AG04450 (cell line): ENCODE data around the gene CCDC88C. TPM values are rescaled to one million over a fixed set of nuclear protein-coding genes. Genes with fewer than 3 reads are reported as not detected.

Experiments used
- CTCF ChIA-PET: fragments of 300-600, 350-600 bp; formaldehyde crosslinking; extraction: SDS; loops from one replicate; lab custom pipeline; 2022; ENCODE audit warnings: antibody characterized with exemption, inconsistent platforms; lab: Charles Lee
- POLR2A ChIA-PET: fragments of 350-600 bp; formaldehyde crosslinking; extraction: SDS; loops from one replicate; lab custom pipeline; 2021; ENCODE audit warnings: antibody characterized with exemption, inconsistent platforms; lab: Yijun Ruan, JAX
- DNase-seq: peaks from one replicate; pipeline ENCODE4 v3.0.0-alpha.2; 2011; ENCODE audit warnings: low read depth, low spot score
- H3K27ac ChIP-seq: one replicate; pipeline ENCODE4 v1.5.1; 2012; ENCODE audit warnings: low read depth, low read length, control low read depth
- H3K27me3 ChIP-seq: one replicate; pipeline ENCODE4 v1.6.0; 2012; ENCODE audit warnings: low read length; ENCODE audit not compliant: control insufficient read depth, insufficient read depth
- H3K4me3 ChIP-seq: 2 replicates; pipeline ENCODE4 v1.5.1; 2011; ENCODE audit warnings: mild to moderate bottlenecking, low read depth, low read length, control low read depth
- H3K9me3 ChIP-seq: 2 replicates; pipeline ENCODE4 v1.5.1; 2012; ENCODE audit warnings: low read length; ENCODE audit not compliant: control insufficient read depth, insufficient read depth
- polyA plus RNA-seq: library from polyadenylated mRNA; depleted of rRNA; stranded (reverse); fragments of >200 nt; gene quantifications from 2 replicates; pipeline ENCODE4 v1.2.3, GENCODE V29; 2011
- TF ChIP-seq, protein P1 (sequence below): IDR thresholded peaks from 2 replicates; pipeline ENCODE4 v1.5.1; 2011; ENCODE audit warnings: low read depth, low read length, control low read depth, inconsistent platforms

The CCDC88C gene
- polyA plus RNA-seq, 1 experiment, result 0.01 TPM

DNA sequence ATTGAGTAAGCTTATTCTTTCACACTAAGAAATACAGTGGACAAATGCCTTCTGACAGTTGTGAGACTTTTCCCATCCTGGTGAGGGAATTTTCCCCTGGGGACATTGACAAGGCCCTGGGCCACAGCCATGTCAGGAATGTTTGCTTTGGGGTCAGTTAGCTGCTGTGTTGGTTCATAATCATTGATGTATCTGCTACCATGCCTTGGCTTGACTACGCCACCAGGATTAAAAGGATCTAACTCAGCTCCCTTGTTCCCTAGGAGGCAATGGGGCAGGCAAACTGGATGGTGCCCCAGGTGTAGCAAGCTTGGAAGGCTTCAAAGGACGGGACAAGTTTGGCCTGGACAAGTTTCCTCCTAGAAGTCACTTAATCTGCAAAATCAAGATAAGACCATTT lies 3.1 kb upstream of the CCDC88C start:
- no peaks in the 10 kb centered on the region; the same call in 1 of the 2 replicates for H3K9me3 ChIP-seq
- ChIA-PET CTCF (interaction anchor here (0.5 to 5.7 kb wide), 3 partner anchors 33 to 114 kb away, joined by 3 to 92 read pairs (median 3); no protein-coding TSS in a partner anchor), POLR2A (no interaction called here)
- no peak overlapping the region for H3K27ac ChIP-seq
- DNase-seq, result no peak
- TF ChIP-seq, protein P1, sequence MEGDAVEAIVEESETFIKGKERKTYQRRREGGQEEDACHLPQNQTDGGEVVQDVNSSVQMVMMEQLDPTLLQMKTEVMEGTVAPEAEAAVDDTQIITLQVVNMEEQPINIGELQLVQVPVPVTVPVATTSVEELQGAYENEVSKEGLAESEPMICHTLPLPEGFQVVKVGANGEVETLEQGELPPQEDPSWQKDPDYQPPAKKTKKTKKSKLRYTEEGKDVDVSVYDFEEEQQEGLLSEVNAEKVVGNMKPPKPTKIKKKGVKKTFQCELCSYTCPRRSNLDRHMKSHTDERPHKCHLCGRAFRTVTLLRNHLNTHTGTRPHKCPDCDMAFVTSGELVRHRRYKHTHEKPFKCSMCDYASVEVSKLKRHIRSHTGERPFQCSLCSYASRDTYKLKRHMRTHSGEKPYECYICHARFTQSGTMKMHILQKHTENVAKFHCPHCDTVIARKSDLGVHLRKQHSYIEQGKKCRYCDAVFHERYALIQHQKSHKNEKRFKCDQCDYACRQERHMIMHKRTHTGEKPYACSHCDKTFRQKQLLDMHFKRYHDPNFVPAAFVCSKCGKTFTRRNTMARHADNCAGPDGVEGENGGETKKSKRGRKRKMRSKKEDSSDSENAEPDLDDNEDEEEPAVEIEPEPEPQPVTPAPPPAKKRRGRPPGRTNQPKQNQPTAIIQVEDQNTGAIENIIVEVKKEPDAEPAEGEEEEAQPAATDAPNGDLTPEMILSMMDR, result no peak
- H3K27me3 ChIP-seq, result peaks cover 22% of the 10 kb centered on the region
- H3K4me3 ChIP-seq, result no peak overlapping the region

GRCh38 chr14:91419451-91419850 lies 1.8 kb upstream of the CCDC88C start:
- ChIA-PET POLR2A (no interaction called here), CTCF (interaction anchor here (1.2 to 5.7 kb wide), 4 partner anchors 10 to 98 kb away, joined by 3 to 92 read pairs (median 6); no protein-coding TSS in a partner anchor)
- Histone ChIP-seq H3K27me3 (peaks cover 24% of the 10 kb centered on the region), H3K9me3 (no peaks in the 10 kb centered on the region; the same call in 1 of the 2 replicates), H3K4me3 (no peak overlapping the region), H3K27ac (no peak overlapping the region)
- no peak for DNase-seq
- TF ChIP-seq, protein P1, result no peak

DNA sequence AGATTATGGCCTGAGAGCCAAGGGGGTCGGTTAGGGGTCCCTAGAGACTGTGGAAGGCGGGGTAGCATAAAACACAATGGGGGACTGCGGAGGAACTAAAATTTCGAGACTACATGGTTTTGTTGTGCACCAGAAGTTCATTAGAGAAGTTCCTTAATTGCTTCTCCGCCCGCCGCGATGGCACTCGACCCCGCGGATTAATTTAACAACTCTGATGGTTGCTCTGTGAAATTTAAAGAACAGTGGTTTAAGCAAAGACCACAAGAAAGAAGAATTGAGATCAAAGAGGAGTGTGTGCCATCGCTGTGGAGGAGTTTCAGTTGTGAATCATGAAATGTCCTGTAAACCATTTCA lies 1.4 kb upstream of the CCDC88C start:
- POLR2A ChIA-PET, result no interaction called here

DNA sequence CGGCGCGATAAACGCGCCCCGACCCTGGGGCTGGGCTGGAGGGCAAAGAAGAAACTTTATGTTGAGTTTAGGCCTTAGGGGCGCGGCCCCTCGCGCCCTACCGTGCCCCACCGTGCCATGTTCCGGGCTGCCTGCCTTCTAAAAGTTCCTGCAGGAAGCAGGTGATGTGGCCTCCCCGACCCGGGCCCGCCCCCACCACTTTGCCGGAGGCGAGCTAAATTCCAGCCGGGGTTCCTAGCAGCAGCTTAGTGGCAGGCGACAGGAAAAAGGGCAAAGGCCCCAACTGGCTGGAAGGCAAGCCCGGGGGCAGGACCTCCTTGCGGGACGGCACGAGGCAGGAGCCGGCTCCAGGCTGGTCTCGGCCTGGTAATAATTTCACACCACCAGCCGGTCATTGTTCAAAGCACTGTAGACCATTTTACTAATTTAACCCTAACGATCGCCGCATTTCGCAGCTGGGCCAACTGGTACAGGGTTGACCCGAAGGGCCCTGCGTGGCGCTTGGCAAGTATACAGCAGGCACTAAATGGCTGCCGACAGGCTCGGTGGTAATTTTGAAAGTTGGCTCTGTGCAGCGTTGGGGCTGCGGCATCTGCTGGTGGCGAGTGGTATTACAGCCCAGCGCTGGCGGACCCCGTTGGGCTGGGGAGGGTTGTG lies 895 bp upstream of the CCDC88C start:
- DNase-seq, result no peak
- TF ChIP-seq, protein P1, result peak; percentile 91
- peaks cover 26% of the 10 kb centered on the region for H3K27me3 ChIP-seq
- H3K4me3 ChIP-seq, result peak overlapping the region; percentile 37; the same call in 1 of the 2 replicates
- POLR2A ChIA-PET, result no interaction called here
- H3K9me3 ChIP-seq, result no peaks in the 10 kb centered on the region; the same call in 1 of the 2 replicates
- CTCF ChIA-PET, result interaction anchor here (0.7 to 5.7 kb wide), 8 partner anchors 10 to 131 kb away, joined by 3 to 92 read pairs (median 4); no protein-coding TSS in a partner anchor
- H3K27ac ChIP-seq, result no peak overlapping the region

More for the DNA sequence above, 1.4 kb upstream of the CCDC88C start:
- H3K27ac ChIP-seq, result no peak overlapping the region
- H3K4me3 ChIP-seq, result no peak overlapping the region
- TF ChIP-seq, protein P1, result no peak
- H3K9me3 ChIP-seq, result no peaks in the 10 kb centered on the region; the same call in 1 of the 2 replicates
- peaks cover 26% of the 10 kb centered on the region for H3K27me3 ChIP-seq
- DNase-seq, result no peak
- CTCF ChIA-PET, result interaction anchor here (1.1 to 5.7 kb wide), 5 partner anchors 10 to 98 kb away, joined by 3 to 92 read pairs (median 5); no protein-coding TSS in a partner anchor

GRCh38 chr14:91417983-91418386 lies 365 bp upstream of the CCDC88C start:
- TF ChIP-seq, protein P1, result no peak
- Histone ChIP-seq H3K27me3 (peaks cover 26% of the 10 kb centered on the region), H3K9me3 (no peaks in the 10 kb centered on the region; the same call in 1 of the 2 replicates), H3K27ac (no peak overlapping the region), H3K4me3 (no peak overlapping the region)
- ChIA-PET CTCF (interaction anchor here (0.7 to 5.7 kb wide), 7 partner anchors 11 to 130 kb away, joined by 3 to 92 read pairs (median 5); no protein-coding TSS in a partner anchor), POLR2A (no interaction called here)
- DNase-seq, result no peak
